GM12872 (cell line): ENCODE data around the gene SLC27A3.

Source experiments
- TF ChIP-seq, protein P1 (sequence below): IDR thresholded peaks from 3 replicates; pipeline ENCODE4 v1.5.1; 2011; ENCODE audit warnings: low read depth, mild to moderate bottlenecking, low read length, moderate library complexity; ENCODE audit not compliant: insufficient read depth

Gene SLC27A3

DNA sequence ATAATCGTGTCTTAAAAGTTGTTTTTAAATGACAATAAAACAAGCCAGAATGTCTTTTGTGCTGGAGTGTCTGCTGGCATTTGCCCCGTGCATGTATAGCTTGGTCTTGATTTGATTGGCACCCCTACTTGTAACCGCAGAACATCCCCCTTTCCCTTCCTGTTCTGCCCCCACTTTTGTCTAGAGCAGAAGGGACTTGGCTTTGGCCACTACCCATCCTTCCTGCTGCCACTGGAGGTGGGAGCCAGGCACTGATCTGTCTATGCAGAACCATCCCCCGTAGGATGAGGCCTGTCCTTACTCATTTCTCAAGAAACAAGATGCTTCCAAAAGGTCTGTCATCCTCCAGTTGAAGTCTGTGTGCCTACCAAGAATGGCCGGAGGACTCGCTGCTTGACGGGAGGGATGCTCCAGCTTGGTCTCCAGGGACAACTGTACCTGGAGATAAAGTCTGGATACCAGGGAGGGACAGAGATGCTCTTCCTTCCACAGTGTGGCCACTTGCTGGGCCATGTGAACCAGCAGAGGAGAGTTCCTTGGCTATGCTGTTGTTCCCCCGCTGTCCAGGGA, 1.1 kb upstream of the SLC27A3 start:
- TF ChIP-seq, protein P1, sequence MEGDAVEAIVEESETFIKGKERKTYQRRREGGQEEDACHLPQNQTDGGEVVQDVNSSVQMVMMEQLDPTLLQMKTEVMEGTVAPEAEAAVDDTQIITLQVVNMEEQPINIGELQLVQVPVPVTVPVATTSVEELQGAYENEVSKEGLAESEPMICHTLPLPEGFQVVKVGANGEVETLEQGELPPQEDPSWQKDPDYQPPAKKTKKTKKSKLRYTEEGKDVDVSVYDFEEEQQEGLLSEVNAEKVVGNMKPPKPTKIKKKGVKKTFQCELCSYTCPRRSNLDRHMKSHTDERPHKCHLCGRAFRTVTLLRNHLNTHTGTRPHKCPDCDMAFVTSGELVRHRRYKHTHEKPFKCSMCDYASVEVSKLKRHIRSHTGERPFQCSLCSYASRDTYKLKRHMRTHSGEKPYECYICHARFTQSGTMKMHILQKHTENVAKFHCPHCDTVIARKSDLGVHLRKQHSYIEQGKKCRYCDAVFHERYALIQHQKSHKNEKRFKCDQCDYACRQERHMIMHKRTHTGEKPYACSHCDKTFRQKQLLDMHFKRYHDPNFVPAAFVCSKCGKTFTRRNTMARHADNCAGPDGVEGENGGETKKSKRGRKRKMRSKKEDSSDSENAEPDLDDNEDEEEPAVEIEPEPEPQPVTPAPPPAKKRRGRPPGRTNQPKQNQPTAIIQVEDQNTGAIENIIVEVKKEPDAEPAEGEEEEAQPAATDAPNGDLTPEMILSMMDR: no peak

DNA sequence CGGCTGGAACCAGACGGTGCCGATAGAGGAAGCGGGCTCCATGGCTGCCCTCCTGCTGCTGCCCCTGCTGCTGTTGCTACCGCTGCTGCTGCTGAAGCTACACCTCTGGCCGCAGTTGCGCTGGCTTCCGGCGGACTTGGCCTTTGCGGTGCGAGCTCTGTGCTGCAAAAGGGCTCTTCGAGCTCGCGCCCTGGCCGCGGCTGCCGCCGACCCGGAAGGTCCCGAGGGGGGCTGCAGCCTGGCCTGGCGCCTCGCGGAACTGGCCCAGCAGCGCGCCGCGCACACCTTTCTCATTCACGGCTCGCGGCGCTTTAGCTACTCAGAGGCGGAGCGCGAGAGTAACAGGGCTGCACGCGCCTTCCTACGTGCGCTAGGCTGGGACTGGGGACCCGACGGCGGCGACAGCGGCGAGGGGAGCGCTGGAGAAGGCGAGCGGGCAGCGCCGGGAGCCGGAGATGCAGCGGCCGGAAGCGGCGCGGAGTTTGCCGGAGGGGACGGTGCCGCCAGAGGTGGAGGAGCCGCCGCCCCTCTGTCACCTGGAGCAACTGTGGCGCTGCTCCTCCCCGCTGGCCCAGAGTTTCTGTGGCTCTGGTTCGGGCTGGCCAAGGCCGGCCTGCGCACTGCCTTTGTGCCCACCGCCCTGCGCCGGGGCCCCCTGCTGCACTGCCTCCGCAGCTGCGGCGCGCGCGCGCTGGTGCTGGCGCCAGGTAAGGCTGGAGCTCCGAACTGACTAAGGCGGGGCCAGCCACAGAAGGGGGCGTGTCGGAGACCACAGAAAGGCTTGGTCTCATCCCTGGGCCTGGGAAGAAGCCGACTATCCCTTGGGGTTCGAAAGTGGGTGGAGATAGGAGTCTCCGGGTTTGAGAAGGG, 486 bp downstream of the SLC27A3 start:
- TF ChIP-seq, protein P1: no peak

DNA sequence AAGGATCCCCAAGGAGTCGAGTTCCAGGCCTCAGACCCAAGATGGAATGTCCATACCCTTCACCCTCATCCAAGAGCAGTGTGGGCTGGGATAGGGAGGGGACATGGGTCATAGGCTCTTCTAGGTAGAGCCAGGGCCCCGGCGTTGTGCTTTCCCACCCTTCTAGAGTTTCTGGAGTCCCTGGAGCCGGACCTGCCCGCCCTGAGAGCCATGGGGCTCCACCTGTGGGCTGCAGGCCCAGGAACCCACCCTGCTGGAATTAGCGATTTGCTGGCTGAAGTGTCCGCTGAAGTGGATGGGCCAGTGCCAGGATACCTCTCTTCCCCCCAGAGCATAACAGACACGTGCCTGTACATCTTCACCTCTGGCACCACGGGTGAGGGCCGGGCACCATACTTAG, 1.1 kb downstream of the SLC27A3 start:
- TF ChIP-seq, protein P1: no peak

DNA sequence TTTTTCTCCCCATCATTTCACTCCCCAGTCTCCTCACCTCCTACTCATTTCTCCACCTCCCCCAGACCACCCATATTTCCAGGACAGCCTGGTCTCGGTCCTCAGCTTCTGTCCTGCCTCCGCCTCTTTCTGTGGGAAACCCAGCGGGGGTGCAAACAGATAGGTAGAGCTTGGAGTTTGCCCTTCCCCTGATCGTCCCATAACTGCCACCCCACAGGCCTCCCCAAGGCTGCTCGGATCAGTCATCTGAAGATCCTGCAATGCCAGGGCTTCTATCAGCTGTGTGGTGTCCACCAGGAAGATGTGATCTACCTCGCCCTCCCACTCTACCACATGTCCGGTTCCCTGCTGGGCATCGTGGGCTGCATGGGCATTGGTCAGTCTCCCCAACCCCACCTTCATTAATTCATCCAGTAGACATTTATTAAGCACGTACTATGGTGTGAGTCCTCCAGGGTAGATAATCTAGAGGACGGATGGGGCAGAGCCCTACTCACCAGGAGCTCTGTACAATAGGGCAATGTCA, 1.7 kb downstream of the SLC27A3 start:
- TF ChIP-seq, protein P1: no peak

DNA sequence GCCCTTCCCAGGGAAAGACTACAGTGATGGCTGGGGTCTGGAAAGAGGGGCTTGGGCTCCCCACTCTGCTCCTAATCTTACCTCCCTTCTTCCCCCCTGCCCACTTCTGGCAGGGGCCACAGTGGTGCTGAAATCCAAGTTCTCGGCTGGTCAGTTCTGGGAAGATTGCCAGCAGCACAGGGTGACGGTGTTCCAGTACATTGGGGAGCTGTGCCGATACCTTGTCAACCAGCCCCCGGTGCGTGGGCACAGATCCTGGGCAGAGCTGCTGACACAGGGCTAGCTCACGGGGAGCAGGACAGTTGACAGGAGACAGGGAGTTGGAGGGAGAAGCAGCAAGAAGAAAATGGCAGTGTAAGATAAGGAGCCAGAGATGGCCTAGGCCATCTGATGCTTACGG, 2.4 kb downstream of the SLC27A3 start:
- TF ChIP-seq, protein P1: no peak

DNA sequence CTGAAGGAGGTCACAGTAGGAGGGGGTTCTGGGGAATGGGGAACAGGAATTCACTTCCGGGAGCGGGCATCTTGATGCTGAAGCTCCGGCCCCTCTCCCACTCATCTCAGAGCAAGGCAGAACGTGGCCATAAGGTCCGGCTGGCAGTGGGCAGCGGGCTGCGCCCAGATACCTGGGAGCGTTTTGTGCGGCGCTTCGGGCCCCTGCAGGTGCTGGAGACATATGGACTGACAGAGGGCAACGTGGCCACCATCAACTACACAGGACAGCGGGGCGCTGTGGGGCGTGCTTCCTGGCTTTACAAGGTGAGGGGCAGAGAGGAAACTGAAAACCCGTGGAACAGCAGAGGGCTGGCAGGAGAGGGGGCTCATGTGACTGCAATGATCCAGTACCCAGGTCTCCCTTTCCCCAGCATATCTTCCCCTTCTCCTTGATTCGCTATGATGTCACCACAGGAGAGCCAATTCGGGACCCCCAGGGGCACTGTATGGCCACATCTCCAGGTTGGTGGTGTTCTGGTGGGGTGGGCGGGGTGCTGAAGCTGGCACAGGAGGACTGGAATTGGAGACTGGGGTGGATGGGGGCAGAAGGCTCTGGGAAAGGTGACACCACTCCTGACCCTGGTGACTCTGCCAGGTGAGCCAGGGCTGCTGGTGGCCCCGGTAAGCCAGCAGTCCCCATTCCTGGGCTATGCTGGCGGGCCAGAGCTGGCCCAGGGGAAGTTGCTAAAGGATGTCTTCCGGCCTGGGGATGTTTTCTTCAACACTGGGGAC, 3.0 kb downstream of the SLC27A3 start:
- TF ChIP-seq, protein P1: no peak

DNA sequence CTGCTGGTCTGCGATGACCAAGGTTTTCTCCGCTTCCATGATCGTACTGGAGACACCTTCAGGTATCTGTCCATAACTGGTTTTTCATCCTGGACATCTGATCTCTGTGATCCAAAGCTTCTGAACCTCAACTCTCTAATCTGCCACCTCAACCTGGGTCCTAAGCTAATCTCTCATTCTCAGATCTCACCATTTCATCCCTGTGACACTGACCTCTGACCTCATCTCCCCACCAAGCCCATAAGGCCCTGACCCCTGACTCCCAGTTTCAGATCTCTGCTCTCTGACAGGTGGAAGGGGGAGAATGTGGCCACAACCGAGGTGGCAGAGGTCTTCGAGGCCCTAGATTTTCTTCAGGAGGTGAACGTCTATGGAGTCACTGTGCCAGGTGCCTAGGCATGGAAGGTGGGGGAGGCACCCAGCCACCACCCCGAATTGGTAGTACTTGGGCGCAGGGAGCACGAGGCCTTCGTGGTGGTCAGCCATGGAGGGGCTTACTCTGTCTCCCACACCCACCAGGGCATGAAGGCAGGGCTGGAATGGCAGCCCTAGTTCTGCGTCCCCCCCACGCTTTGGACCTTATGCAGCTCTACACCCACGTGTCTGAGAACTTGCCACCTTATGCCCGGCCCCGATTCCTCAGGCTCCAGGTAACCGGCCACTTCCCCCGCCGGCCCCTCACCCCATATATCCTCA, 3.8 kb downstream of the SLC27A3 start:
- TF ChIP-seq, protein P1: no peak
